MV-4-11 (cell line): Measurements from ENCODE around the gene CTNNA1.
"Not testable (repeated sequence)": the region's sequence is repeated elsewhere in the genome, so short reads cannot be mapped to it uniquely, and the experiment has no call there.

Experiments used
- DNase-seq: peaks from one replicate; lab custom pipeline; 2025; lab: John Stamatoyannopoulos, UW

The CTNNA1 gene

GRCh38 chr5:138725153-138725817 is 27.9 kb upstream of the CTNNA1 start:
- peak; percentile 46 for DNase-seq

- DNase-seq: no peak
These were observed 27.3 kb upstream of the CTNNA1 start for GRCh38 chr5:138725818-138726416.

GRCh38 chr5:138726848-138727247 is 26.4 kb upstream of the CTNNA1 start:
- DNase-seq: no peak

- DNase-seq: not testable (repeated sequence)
These were observed 22.7 kb upstream of the CTNNA1 start for GRCh38 chr5:138730496-138730895.

GRCh38 chr5:138732466-138732865 is 20.8 kb upstream of the CTNNA1 start:
- no peak for DNase-seq

GRCh38 chr5:138732933-138733332 is 20.3 kb upstream of the CTNNA1 start:
- no peak for DNase-seq

GRCh38 chr5:138733509-138733908 is 19.7 kb upstream of the CTNNA1 start:
- no peak for DNase-seq

- DNase-seq: no peak
These were observed 16.9 kb upstream of the CTNNA1 start for GRCh38 chr5:138736293-138736692.

- DNase-seq: no peak
These were observed 15.5 kb upstream of the CTNNA1 start for GRCh38 chr5:138737494-138738265.

- no peak for DNase-seq
These were observed 14.8 kb upstream of the CTNNA1 start for GRCh38 chr5:138738399-138738798.

GRCh38 chr5:138739938-138740337 is 13.3 kb upstream of the CTNNA1 start:
- no peak for DNase-seq

- no peak for DNase-seq
These were observed 9.7 kb upstream of the CTNNA1 start for GRCh38 chr5:138743484-138743883.

GRCh38 chr5:138745268-138745667 is 8.0 kb upstream of the CTNNA1 start:
- DNase-seq: no peak

GRCh38 chr5:138748630-138749081 is 4.6 kb upstream of the CTNNA1 start:
- DNase-seq: no peak

GRCh38 chr5:138751344-138751743 is 1.9 kb upstream of the CTNNA1 start:
- DNase-seq: not testable (repeated sequence)

GRCh38 chr5:138752341-138752950 is 779 bp upstream of the CTNNA1 start:
- DNase-seq: no peak

GRCh38 chr5:138753794-138754698 is 821 bp downstream of the CTNNA1 start:
- peak; percentile 74 for DNase-seq

- no peak for DNase-seq
These were observed 1.5 kb downstream of the CTNNA1 start for GRCh38 chr5:138754699-138755057.

- no peak for DNase-seq
These were observed 2.0 kb downstream of the CTNNA1 start for GRCh38 chr5:138755084-138755748.

- no peak for DNase-seq
These were observed 4.0 kb downstream of the CTNNA1 start for GRCh38 chr5:138757061-138757776.
